ENCODE measurements around the gene SNX32.
A peak's percentile ranks its signal among the peaks of the same experiment; 100 is the strongest.

Gene SNX32

DNA sequence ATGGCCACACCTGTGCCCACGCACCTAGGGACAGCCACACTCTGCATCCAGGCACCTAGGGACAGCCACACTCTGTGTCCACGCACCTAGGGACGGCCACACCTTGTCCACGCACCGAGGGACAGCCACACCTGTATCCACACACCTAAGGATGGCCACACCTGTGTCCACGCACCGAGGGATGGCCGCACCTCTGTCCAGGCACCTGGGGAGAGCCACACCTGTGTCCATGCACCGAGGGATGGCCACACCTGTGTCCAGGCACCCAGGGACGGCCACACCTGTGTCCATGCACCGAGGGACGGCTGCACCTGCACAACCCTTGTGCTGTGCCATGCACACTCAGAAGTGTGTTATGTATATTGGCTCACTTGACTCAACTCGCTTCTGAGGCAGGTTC lies 36.1 kb upstream of the SNX32 start:
- DNase-seq = no peak

DNA sequence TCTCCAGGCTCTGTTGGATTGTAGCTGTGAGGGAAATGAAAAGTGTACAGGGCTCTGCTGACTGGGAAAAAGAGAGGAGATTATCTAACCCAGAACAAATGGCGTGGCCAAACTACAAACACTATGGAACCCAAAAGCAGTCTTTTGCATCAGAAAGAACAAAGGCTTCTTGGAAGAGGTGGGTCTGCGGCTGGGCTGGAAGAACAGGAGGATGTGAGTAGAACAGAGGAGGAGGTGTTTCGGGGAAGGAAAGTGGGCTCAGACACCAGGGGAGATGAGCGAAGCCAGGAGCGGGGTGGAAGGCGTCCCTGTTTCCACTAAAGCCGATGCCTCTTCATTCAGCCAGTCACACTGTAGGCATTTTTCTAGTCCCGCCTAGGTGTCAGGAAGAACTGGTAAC lies 34.9 kb upstream of the SNX32 start:
- DNase-seq = no peak

DNA sequence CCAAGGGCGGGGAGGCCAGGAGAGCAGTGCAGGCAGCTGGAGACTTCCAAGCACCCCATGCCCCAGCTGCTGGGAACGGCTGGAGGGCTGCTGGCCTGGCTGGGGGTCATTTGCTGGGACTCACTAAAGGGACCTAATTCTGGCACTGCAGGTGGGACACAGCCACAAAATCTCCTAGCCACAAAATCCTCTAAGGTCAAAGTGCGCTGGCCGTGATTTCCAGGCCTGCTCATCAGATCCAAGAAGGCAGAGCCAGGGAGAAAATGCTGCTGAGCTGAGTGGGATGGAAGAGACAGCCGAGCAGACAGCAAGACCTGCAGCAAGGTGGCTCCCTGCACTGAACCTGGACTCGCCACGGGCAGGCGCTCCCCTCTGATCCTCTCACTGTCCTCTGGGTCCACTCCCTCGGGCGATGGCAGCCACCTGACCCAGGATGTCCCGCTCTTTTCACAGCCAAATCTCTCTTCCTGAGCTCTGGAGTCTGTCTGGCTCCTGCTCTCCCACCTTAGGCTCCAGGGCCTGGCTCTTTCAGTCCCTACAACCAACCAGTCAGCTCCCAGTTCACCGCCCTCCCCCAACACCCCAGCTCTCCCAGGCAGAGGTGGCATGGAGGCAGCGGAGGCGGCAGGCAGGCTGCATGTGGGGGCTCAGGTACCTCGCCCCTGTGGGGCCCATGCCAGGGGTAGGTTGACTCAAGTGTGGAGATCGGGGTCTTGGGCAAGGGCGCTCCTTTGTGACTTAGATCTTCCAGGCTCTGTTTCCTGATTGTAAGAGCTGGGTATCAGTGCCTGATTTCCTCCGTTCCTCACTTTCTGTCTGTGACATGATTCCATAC lies 32.4 kb upstream of the SNX32 start:
- DNase-seq = no peak

DNA sequence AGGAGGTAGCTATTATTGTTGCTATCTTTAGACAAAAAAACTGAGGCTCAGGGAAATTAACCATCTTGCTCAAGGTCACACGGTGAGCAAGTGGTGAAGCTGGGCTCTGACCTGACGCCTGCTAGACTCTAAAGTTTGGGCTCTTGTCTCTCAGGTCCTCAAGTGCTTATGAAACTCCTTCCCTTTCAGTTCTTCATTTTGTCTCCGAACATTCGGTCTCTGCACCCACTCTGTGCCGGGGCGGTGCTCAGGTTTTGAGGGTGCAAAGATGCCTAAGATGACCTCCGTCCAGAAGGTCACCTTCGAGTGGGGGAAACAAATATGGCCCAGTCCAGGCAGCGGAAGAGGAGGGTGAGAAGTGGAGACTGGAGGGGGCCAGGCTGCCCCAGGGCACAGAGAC lies 30.9 kb upstream of the SNX32 start:
- no peak for DNase-seq

DNA sequence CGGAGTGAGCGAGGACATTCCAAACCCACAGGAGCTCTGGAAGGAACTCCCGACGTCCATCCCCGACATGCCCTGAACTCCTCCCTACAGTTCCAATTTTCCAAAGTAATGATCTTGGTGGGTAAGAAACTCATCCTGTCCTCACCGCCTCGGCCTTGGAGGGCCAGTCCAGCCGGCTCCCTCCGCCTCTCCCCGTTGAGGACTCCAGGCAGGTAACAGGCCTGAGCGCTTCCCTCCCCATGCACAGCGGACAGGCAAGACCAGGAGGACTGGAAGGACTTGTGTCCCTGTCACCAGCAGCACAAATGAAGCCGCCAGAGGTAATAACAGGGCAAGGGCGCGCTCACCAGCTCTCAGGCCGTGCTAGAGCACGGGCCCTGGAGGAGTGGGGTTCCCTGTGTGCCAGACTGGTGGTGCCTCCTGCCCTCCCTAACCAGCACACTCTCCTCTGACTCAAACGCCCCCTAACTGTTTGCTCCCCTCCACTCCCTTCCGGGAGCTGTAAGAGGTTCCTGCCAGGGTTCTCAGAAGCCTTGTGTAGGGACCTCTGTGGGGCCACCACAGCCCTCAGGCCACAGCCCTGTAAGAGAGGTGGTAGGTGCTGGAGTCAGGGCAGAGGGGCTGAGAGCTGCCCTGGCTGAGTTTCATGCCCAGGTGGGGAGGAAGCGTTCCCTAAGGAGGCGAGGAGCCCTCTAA lies 29.8 kb upstream of the SNX32 start:
- no peak for DNase-seq

DNA sequence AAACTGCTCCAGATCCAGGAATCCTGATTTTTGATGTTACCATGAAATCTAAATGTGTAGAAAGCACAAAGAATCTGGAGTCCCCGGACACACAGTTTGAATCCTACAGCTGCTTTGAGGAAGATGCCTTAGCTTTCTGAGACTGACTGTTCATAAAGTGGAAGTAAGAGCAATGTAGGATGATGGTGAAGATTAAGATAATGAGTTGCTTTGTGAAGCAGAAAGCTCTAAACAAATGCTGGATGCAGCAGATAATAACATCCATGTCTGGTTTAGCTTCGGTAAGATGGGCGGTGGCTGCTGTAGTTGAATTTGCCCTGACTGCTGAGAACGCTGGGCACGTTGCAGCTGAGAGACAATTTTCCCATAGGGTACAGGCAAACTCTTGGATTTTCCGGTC lies 26.8 kb upstream of the SNX32 start:
- DNase-seq = no peak

DNA sequence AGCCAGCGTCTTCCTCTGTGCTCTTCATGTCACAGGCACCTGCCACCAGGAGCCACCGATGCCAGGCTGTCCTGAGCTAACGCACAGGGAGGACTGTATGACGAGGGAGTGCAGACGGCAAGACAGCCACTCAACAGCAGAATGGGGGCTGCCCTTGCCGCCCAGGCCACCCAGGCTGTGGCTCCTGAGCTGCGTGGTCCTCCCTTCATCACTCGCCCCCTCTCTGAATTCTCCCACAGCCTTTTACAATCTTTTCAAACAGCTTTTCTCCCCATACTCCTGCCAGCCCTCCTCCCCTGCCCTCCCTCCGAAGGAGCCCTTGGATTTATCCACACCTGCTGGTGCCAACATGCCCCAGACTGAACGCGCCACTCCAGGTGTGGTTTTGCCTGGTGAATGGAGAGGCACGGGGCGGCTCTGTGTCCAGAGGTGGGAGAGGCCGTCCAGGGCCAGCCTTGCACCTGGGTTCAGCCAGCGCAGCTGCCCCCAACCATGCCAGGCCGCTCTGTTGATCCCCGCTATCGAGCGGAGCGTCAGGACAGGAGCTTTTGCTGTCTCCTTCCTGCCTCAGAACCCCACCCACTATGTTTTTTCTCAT lies 24.9 kb upstream of the SNX32 start:
- DNase-seq = no peak

DNA sequence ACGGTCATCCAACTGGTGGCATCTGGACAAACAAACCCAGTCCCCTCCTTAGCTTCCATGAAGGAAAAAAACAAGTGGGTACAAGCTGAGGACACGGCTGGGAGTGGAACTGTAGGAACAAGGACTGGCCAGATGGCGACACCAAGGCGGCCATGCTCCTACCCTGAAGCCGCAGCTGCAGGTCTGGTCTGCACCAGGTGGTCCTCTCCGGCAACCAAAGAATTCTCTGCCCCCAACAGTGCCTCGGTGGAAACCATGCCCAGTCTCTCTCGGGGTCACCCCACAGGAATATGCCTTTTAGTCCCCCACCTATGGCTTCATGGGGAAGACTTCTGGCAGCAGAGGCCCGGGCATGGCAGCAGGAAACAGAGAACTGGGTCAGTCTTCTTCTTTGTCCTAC lies 24.3 kb upstream of the SNX32 start:
- DNase-seq = no peak

DNA sequence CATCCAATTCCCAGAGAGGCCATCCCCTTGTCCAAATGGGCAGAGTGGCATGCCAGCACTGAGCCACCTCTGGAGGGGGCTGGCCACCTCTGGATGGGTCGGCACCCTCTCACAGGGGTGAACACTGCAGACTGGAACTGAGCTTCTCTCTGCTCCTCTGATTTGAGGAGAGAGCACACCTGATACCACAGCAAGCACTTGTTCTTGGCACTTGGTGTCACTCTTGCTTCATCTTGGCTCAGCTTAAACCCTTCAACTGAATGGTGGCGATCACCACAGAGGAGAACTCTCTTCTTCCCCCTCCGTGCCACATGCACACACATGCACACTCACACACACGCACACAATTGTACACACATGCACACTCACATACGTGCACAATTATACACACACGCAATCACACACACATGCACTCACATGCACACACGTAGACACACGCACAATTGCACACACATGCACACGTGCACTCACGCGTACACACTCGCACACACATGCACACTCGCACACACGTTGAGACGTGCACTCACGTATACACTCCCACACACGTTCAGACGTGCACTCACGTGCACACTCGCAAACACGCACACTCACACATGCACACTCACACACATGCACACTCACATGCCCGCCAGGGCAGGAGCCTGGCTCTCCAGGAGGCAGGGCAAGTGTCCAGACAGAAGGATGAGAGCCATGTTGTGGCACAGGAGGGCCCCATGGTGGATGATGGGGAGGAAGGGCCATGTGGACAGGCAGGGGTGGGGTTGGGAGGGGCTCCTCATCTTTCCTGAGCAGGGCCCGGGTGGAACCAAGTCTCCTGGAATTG lies 23.5 kb upstream of the SNX32 start:
- DNase-seq = no peak

DNA sequence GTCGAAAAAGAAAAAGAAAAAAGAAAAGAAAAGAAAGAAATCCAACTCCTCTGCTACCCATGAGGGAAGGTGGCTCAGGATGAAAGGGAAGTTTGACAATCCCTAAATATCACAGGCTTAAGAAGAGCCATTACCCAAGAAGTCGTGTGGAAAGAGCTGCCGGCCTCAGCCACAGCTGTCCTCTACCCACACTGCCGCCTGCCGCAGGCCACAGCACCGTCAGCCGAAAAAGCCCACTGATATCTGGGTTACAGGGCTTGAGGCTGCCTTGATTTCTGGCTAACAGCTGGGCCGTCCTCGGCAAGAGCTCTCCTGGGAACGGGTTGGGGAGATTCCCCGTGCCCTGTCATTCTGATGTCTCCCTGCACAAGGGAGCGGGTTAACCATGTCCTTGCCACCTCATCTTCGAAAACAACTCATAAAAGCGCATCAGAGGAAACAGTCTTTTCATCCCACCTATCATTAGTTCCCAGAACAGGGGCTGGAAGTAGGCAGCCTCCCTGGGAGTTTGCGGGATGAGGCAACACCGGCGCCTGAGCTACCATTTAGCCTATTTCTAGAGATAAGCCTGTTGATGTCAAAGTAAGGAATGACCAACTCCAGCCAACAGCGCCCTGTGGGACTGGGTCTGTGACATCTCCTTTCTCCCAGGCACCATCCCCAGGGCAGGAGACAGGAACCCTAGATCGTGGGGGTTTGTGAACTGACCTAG lies 21.8 kb upstream of the SNX32 start:
- no peak for DNase-seq

DNA sequence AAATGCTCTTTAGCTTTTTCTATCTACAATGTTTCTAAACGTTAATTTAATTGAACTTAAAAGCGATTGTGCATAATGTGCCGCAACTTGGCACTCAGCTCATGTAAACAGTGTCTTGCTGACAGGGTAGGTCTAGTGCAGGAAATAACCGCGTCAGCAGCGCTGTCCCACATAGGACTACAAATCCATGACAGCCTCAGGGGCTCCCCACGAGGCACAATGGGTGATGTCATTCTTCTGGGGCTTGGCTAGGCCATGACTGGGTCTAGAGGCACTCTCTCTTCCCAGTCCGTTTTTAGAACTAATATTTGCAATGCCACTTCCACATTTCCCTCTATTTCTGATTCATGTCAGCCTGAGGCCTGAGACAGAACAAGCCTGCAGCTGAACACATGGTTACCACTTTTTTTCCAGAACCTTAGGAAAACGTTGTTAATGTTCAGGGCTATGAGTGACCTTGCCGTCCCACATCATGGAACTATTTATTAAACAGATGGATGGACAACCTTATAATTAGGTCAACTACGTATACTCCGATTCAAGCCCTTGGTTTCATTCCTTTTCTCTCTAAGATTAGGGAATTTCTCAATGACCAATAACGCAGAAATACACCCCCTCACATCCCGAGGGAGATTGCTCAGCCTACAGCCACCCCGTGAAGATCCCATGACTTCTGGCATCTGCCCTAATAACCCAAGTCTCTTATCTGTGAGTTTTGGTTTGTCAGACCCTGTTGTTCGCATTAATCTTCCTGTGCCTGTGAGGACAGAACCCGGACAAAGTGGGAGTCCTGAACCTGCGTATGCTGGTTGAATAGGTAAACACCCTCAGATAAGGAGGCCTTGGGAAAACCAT lies 19.4 kb upstream of the SNX32 start:
- DNase-seq = no peak

DNA sequence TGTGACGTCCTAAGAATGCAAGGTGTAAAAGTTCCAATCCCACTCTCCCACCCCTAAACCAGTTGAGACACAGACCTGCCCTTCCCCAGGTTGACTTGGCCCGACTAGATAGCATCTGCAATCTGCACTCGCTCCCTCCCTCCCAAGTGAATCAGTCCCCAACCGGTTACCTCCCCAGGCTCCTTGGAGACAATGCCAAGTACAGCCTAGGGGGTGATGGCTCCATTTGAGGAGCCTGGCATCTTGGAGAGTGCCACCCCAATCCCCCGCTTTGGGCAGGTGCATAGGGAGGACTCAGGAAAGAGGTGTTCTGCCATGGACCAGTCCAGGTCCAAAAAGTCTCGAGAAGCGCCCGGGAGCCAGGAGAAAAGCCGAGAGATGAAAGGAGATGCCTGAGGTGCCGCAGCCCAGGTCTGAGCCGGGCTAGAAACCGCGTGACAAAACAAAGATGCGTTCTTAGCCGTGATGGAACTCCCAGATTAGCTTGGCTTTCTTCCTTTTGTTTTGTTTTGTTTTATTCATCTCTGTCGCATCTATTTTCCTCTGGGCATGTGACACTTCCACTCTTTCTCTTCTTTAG lies 18.7 kb upstream of the SNX32 start:
- DNase-seq = no peak

DNA sequence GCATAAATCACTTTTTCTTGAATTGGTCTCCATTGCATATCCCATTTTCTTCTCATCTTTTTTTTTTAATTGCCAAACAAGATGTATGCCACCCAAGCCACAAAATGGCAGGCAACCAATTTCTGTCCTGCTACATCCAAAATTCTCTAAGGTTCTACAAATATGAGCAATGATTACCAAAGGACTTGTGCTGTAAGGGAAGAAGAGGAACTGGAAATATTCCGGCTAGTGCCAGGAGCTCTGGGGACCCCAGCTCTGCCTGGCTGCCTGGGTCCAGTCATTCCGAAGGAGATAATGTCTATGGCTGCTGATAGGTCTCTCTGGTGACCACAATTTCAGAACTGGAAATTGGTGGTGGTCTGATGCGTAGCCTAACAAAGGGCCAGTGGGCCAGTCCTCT lies 17.1 kb upstream of the SNX32 start:
- DNase-seq = no peak

DNA sequence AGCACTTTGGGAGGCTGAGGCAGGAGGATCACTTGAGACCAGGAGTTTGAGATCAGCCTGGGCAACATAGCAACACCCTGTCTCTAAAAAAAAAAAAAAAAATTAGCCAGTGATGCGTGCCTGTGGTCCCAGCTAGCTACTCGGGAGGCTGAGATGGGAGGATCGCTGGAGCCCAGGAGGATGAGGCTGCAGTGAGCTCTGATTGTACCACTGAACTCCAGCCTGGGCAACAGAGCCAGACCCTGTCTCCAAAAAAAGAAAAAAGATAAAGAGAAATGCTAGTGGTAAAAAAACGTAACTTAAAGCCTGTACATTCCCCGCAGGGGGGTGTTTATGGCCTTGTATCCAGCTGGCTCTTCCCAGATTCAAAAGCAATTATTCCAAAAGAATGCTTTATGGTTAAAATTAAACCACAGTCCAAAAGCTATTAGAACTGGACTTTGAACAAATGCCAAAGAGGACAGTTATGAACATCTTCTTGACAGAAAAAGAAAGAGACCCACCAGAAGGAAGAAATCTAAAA lies 16.4 kb upstream of the SNX32 start:
- no peak for DNase-seq

DNA sequence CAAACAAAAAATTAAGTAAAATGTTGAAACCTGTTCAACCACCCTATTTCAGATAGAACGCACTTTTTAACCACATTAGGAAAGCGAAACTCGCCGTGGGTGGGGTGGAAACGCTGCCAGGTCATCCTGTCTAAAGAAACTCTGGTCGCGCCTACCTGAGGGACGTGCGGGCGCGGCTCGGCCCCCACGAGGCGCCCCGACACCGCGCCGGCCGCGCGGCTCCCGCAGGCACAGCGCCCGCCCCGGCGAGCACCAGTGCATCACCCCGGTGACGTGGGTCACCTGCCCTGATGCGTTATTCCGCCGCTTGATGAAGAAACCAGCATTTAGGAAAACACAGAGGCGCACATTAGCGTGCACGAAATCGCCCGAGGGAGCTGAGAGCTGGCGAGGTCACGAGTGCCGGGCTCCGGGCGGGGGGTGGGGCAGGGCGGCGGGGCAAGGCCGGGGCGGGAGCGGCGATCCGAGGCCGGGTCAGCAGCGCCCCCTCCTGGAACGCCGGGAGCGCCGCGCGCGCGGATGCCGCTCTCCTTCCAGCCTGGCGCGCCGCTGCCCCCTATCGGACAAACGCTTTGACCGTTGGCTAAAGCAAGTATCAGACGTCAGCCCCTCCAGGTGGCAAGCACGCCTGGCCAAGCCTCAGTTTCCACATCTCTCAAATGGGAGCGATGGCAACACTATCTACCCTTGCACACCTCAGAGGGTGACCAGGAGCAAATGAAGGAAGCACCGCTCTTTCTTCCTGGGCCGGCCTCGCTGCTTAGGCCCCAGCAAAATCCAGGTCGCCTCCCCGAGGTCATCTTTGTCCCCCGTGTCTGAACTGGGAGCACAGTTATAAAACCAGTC lies 15.7 kb upstream of the SNX32 start:
- DNase-seq = peak; percentile 30

DNA sequence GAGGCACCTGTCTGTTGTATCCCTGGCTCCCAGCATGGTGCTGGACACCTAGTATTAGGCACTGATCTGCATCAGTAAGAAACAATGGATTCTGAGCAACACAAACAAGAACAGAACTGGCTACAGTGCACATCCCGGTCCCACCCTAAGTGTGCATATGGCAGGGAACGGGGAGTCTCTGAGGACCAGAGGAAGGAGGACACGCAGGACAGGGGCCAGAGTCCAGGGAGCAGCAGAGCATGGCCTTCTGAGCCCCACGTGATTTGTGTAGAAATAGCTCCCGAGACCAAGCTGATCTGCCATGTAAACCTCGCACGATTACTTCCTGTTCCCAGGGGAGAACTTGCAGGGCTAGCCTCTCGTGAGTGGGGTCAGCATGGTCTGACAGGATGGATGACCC lies 12.7 kb upstream of the SNX32 start:
- DNase-seq = no peak

DNA sequence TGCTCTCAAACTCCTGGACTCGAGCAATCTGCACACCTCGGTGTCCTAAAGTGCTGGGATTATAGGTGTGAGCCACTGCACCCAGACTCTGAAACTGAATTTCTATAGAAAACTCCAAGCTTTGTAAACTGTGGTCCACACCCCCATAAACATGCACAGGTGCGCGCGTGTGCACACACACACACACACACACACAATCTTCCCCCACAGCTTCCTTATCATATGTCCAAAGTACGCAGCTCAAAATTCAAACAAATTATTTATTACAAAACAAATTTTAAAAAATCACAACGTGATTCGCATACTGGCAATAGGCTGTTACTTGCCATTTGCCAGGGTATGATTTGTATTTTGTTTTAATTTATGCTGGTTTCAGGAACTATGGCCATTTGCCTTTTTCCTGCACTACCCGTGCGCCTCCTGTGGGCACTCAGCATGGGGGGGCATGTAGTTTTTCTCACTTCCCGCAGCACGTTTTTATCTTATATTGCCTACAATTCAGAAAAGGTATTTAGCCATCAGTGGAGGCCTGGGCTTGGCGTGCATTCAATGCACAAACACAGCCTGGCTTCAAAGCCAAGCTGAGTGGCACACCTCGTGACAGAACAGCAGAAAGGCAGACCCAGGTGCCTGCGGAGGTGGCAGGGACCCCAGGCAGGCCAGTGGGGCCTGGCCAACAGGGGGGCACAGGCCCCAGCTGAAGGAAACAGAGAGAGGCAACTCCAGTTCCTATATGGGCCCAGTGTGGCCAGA lies 10.8 kb upstream of the SNX32 start:
- no peak for DNase-seq

DNA sequence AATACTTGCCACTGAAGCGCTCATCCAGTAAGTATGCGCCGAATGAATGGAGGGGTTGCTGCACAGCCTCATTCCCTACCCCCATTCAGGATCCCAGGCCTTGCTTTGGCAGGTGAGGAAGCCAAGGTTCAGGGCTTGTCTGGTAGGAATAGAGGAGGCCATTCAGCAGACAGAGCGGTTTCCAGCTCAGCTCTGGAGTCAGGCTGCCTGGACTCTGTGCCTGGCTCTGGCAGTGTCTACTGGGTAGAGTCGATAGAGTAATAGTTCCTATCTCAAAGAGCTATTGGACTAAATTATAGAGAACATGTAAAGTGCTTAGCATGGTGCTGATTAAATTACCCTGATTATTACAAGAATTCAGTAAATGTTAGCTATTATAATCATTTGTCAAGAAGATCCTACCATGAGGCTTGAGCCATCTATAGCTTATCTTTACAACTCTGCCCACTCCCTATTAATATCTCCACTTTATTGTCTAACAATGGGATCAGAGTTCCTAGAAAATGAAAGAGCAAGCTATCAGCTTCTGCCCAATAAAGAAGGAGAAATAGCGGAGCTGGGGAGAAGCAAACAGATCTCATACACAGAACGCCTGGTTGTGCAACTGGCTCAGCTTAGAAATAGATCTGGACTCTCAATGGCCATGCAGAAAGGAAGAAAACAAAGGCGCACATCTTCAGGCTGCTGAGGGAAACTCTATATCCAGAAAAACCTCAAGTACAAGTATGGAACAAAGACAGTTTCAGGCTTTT lies 6.6 kb upstream of the SNX32 start:
- no peak for DNase-seq

DNA sequence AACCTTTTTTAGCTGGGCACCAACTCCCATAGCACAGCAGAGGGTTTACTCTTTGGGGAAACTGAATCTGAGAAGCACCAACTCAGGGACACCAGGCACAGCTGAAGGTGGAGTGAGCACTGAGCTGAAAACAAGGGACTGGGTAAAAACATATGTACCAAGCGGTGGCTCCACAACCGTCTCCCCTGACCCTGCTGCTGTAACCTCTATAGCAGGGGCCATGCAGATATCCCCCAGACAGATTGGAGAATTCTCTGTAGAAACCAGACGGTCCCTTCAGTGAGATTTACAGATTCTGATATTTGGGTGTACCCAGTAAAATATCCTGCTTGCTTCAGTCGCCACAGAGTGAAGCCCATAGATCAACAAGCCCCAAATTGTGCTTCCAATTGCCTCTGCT lies 4.3 kb upstream of the SNX32 start:
- no peak for DNase-seq
